ENCODE measurements around the gene ST3GAL3.

DNA sequence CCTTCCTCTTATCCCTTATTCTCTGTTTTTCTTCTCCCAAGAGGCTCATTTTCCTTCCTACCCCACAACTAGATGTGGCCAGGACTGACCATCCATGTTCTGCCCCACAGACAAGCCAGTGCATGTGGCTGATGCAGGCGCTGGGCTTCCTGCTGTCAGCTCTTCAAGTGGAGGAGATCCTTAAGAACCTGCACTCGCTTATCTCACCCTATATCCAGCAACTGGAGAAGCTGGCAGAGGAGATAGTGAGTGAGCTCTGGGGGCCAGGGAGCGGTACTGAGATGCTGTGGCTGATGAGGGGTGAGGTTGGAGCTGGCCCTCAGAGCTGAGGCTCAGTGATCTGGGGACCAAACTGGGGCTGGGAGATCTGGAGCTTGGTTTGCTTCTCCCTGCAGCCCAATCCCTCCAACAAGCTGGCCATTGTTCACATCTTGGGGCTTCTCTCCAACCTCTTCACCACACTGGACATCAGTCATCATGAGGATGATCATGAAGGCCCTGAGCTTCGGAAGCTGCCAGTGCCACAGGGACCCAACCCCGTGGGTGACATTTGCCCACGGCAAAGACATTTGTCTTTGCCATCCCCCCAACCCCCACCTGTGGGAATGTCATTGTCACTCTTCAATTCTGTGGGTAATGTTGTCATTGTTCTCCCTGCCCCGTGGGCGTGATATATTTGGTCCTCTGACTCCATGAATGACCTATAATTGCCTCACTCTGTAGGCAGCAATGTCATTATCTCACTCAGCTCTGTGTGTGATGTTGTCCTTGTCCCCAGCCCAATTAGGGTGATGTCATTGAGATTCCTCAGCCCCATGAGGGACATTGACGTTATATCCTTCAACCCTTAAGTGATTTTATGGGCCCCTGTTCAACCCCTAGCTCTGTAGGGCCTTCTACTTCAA is 251.3 kb downstream of the ST3GAL3 start:
- TF ChIP-seq, protein P1, sequence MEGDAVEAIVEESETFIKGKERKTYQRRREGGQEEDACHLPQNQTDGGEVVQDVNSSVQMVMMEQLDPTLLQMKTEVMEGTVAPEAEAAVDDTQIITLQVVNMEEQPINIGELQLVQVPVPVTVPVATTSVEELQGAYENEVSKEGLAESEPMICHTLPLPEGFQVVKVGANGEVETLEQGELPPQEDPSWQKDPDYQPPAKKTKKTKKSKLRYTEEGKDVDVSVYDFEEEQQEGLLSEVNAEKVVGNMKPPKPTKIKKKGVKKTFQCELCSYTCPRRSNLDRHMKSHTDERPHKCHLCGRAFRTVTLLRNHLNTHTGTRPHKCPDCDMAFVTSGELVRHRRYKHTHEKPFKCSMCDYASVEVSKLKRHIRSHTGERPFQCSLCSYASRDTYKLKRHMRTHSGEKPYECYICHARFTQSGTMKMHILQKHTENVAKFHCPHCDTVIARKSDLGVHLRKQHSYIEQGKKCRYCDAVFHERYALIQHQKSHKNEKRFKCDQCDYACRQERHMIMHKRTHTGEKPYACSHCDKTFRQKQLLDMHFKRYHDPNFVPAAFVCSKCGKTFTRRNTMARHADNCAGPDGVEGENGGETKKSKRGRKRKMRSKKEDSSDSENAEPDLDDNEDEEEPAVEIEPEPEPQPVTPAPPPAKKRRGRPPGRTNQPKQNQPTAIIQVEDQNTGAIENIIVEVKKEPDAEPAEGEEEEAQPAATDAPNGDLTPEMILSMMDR (IDR thresholded peaks at IDR 0.05), result no peak
- no peak for TF ChIP-seq EP300 (IDR thresholded peaks at IDR 0.05)
- TF ChIP-seq POLR2A (IDR thresholded peaks at IDR 0.05), result no peak
